Mesodermal cell (in vitro differentiated cells): ENCODE results near the gene TCF25.

ENCODE experiments used
- H3K27ac ChIP-seq: 2 replicates; pipeline ENCODE4 v1.7.0; 2013; ENCODE audit warnings: mild to moderate bottlenecking, low read depth, low read length, moderate library complexity; ENCODE audit not compliant: severe bottlenecking
- H3K36me3 ChIP-seq: 2 replicates; pipeline ENCODE4 v1.7.1; 2013; ENCODE audit warnings: mild to moderate bottlenecking, low read length, moderate library complexity; ENCODE audit not compliant: control insufficient read depth, insufficient read depth
- H3K4me1 ChIP-seq: one replicate; pipeline ENCODE4 v1.7.1; 2013; ENCODE audit warnings: mild to moderate bottlenecking, low read length; ENCODE audit not compliant: insufficient read depth, control insufficient read depth, poor library complexity, severe bottlenecking
- H3K4me3 ChIP-seq: 2 replicates; pipeline ENCODE4 v1.7.0; 2013; ENCODE audit warnings: low read length, control low read depth, mild to moderate bottlenecking; ENCODE audit not compliant: insufficient read depth, poor library complexity, severe bottlenecking; ENCODE audit errors: extremely low read depth
- H3K9me3 ChIP-seq: 2 replicates; pipeline ENCODE4 v1.7.1; 2013; ENCODE audit warnings: mild to moderate bottlenecking, low read length, moderate library complexity; ENCODE audit not compliant: control insufficient read depth
- WGBS, 2 experiments: methylation state at CpG; one replicate each; pipeline ENCODE4 v1.1.5; 2013; ENCODE audit warnings: missing lambda C conversion rate in 2 of 2; ENCODE audit not compliant: insufficient coverage in 2 of 2; 5-methylcytosine and 5-hydroxymethylcytosine counted together

The TCF25 gene

GRCh38 chr16:89952551-89952950 lies 79.2 kb downstream of the TCF25 start:
- 91 to 95% methylated on average over 4 to 5 of the region's 6 CpGs for WGBS, 2 experiments

GRCh38 chr16:89953671-89954406 lies 80.4 kb downstream of the TCF25 start:
- Histone ChIP-seq H3K9me3 (no peaks in the 10 kb centered on the region), H3K27ac (no peak overlapping the region), H3K4me3 (no peak overlapping the region), H3K36me3 (peaks cover 50% of the 10 kb centered on the region), H3K4me1 (no peaks in the 10 kb centered on the region)
- 99% methylated on average over 8 to 10 of the region's 11 CpGs for WGBS, 2 experiments

More at GRCh38 chr16:89952551-89952950, 79.2 kb downstream of the TCF25 start:
- Histone ChIP-seq H3K9me3 (no peaks in the 10 kb centered on the region), H3K4me1 (no peaks in the 10 kb centered on the region), H3K4me3 (no peak overlapping the region), H3K36me3 (peaks cover 38% of the 10 kb centered on the region), H3K27ac (no peak overlapping the region)

GRCh38 chr16:89954462-89954861 lies 81.1 kb downstream of the TCF25 start:
- 97 to 99% methylated on average over 15 of the region's 15 CpGs for WGBS, 2 experiments
- Histone ChIP-seq H3K4me3 (no peak overlapping the region), H3K9me3 (no peaks in the 10 kb centered on the region), H3K36me3 (peaks cover 56% of the 10 kb centered on the region), H3K4me1 (no peaks in the 10 kb centered on the region), H3K27ac (no peak overlapping the region)

DNA sequence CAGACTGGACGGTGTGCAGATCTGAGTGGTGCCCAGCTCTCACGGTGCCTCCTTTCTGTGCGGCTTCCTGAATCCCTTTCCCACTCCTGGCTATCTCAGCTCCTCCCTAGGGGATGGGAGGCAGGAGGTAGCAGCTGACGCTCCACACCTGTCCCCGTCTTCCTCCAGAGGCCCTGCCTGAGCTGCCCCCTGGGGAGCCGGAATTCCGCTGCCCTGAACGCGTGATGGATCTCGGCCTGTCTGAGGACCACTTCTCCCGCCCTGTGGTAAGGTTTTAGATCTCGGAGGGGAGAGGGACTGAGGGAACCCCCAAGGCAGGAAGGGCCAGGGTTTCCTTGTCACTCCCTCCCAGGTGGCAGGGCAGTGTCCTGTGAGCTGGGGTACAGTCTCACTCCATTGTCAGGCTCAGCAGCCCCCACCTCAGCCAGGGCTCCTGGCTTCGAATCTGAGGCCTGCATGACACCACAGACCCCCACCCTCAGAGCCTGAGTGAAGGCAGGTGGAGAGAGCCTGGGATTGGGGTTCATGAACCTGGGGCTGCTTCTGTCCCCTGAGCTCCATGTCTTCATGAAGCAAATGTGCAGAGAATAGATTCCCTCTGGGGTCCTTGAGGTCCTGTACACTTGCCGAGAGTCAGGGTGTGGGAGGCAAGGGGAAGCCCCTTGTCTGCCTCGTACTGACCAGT lies 81.8 kb downstream of the TCF25 start:
- Histone ChIP-seq H3K4me3 (no peak overlapping the region), H3K36me3 (peaks cover 59% of the 10 kb centered on the region)
- WGBS, 2 experiments = 85 to 93% methylated on average over 13 to 14 of the region's 15 CpGs

GRCh38 chr16:89956505-89957215 lies 83.3 kb downstream of the TCF25 start:
- Histone ChIP-seq H3K9me3 (no peaks in the 10 kb centered on the region), H3K36me3 (peaks cover 74% of the 10 kb centered on the region), H3K4me3 (no peak overlapping the region), H3K4me1 (no peaks in the 10 kb centered on the region), H3K27ac (no peak overlapping the region)
- WGBS, 2 experiments = 92 to 93% methylated on average over 10 to 15 of the region's 15 CpGs

More for the DNA sequence above, 81.8 kb downstream of the TCF25 start:
- H3K27ac ChIP-seq = no peak overlapping the region
- H3K9me3 ChIP-seq = no peaks in the 10 kb centered on the region
- H3K4me1 ChIP-seq = no peaks in the 10 kb centered on the region

DNA sequence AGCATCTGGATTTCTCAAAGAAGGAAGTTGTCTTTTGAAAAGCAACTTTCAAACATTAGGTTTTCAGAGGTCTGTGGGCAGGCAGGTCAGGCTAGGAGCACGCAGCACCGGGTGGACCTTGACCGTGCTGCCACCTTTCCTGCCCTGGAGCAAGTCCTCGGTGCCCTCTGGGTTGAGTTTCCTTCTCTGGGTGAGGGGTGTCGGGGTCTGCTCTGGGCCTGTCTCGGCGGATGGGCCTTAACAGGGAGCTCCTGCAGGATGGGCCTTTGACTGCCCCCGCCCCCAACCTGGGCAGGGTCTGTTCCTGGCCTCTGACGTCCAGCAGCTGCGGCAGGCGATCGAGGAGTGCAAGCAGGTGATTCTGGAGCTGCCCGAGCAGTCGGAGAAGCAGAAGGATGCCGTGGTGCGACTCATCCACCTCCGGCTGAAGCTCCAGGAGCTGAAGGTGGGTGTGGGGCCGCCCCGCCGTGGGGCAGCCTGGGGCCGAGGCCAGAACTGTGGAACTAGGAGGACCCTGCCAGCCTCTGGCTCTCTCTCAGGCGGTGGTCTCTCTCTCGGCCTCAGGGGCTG lies 83.9 kb downstream of the TCF25 start:
- Histone ChIP-seq H3K36me3 (peaks cover 76% of the 10 kb centered on the region), H3K9me3 (no peaks in the 10 kb centered on the region), H3K4me3 (no peak overlapping the region), H3K27ac (no peak overlapping the region), H3K4me1 (no peaks in the 10 kb centered on the region)
- WGBS, 2 experiments = 91 to 95% methylated on average over 22 to 23 of the region's 23 CpGs

- Histone ChIP-seq H3K9me3 (no peaks in the 10 kb centered on the region), H3K4me3 (no peak overlapping the region), H3K36me3 (peaks cover 78% of the 10 kb centered on the region), H3K4me1 (no peaks in the 10 kb centered on the region), H3K27ac (no peak overlapping the region)
- 81 to 88% methylated on average over 6 to 7 of the region's 7 CpGs for WGBS, 2 experiments
Observed at GRCh38 chr16:89958068-89958467, 84.7 kb downstream of the TCF25 start.

DNA sequence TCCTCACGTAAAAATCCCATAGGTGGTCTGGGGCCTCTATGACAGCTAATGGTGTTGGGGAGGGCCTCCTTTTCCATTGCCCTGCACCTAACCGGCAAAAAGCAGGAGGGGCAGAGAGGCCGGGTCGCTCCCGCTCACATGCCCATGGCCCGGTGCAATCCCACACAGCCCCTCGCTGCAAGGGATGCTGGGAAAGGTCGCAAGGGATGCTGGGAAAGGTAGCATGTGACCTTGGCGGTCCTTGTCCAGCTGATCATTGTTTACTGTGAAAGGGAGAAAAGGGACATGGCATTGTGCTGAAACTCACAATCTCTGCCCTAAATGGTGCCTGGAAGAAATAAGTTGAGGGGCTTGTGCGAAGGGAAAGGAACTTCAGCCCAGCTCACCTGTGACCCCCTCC lies 85.2 kb downstream of the TCF25 start:
- Histone ChIP-seq H3K9me3 (no peaks in the 10 kb centered on the region), H3K4me1 (no peaks in the 10 kb centered on the region), H3K27ac (no peak overlapping the region), H3K36me3 (peaks cover 80% of the 10 kb centered on the region), H3K4me3 (no peak overlapping the region)
- 95 to 99% methylated on average over 7 to 9 of the region's 10 CpGs for WGBS, 2 experiments

DNA sequence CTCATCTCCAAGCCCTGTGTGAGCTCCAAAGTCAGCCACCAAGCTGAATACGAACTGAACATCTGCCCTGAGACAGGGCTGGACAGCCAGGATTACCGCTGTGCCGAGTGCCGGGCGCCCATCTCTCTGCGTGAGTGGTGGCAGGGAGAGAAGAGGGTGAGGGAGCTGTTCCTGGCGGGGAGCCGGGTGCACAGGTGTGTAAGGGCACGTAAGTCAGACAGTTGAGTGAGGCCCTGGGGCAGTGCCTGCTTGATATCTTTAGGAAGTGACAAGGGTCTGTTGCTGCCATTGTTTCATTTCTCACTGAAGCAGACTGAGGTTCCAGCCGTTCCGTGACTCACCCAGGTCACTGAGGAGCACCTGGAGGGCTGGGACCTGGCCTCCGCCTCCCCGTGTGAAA lies 87.6 kb downstream of the TCF25 start:
- Histone ChIP-seq H3K4me3 (no peak overlapping the region), H3K4me1 (no peaks in the 10 kb centered on the region), H3K9me3 (no peaks in the 10 kb centered on the region), H3K27ac (no peak overlapping the region), H3K36me3 (peaks cover 72% of the 10 kb centered on the region)
- 96 to 97% methylated on average over 12 to 13 of the region's 13 CpGs for WGBS, 2 experiments
